ENCODE data around the gene FN3K.

FN3K gene

DNA sequence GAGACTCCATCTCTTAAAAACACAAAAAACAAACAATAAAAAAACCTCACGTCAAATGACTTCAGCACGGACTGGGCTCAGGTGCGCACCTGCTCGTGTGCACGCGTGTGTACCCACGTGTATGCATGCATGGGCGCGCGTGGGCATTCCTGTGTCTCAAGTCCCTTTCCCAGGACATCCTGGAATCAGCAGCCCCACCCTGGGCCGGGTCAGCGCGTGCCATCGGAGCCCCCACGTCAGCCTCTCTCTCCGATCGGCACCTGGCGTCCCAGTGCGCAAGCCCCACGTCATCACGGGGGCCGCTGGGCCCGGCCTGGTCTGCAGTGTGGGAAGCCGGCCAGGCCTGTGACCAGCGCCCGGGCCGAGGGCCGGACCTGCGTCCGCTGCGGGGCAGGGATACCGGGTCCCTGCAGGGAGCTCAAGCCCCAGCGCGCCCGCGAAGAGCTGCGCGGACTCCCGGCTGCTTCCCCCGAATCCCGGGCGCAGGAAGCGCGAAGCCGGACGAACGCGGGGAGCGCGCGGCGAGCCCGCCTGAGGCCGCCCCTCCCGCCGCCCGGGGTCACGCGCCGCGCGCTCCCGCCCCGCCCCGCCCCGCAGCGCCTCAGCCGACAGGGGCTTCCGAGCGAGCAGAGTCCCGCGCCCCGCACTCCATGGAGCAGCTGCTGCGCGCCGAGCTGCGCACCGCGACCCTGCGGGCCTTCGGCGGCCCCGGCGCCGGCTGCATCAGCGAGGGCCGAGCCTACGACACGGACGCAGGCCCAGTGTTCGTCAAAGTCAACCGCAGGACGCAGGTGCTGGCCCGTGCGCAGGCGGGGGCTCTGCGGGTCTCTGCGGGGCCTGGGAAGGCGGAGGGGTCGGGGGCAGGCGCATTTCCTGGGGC is at the start of gene FN3K:
Gene FN3K (plus strand): TSS at position 629 of the 880 bp plus-strand sequence. CDS start 22 bp downstream, at position 651.
- DNase-seq (ENCODE audit: low read depth in 3 of 3): peak in 1 of 3 experiments; percentile 30

- no peak for DNase-seq (ENCODE audit: low read depth in 3 of 3)
Observed at GRCh38 chr17:82686366-82687324, 48.8 kb upstream of the FN3K start.

DNA sequence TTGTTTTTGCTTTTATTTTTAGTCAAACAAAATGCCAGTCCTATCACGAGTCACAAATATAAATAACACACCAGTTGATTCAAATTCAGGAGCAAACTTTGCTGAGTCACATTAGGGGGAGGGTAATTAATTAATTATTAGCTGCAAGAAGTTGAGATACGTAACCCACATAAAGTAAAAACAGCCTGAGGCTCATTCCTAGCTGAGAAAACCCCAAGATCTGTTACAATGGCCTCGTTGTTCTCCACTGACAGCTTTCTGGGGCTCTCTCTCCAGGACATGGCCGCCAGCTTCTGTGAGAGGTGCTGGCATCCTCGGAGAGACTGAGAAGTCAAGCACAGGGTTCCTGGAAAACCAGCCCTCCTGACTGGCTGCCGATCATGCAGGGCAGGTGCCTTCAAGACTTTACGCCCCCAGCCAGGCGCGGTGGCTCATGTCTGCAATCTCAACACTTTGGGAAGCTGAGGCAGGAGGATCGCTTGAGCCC is 48.0 kb upstream of the FN3K start:
- DNase-seq (ENCODE audit: low read depth in 3 of 3): no peak

GRCh38 chr17:82687871-82688270 is 47.5 kb upstream of the FN3K start:
- no peak for DNase-seq (ENCODE audit: low read depth in 3 of 3)

DNA sequence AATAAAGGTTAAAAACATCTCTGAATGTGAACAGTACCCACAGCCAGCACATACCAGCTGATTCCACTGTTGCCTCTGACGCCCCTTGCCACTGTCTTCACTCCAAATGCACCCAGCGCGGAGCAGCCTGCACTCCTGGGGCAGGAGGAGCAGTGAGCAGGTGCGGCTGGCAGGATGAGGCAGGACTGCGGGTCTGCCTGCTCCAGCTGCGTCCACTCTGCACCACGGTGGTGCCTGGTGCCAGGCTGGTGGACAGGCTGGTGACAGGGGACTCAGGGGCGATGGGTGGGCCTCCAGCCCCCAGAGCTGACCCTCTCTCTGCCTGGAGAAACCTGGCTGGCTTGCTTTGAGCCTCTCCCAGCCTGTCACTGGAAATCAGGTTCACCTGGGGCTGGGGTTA is 46.3 kb upstream of the FN3K start:
- no peak for DNase-seq (ENCODE audit: low read depth in 3 of 3)

GRCh38 chr17:82690786-82691489 is 44.5 kb upstream of the FN3K start:
- no peak for DNase-seq (ENCODE audit: low read depth in 3 of 3)

DNA sequence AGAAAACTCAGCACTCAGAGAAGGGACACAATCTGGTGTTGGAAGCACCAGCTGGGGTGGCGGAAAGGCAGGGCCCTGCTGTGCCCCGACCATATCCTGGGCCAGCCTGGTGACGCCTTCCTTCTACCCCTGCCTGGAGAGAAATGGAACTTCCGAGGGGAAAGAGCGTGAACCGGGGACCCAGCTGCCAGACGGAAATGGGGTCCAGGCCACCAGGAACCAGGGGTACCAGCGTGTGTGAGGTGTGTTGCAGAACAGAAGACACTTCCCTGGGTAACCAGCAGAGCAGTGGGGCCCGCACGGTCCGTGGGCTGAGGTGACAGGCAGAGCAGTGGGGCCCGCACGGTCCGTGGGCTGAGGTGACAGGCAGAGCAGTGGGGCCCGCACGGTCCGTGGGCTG is 43.7 kb upstream of the FN3K start:
- no peak for DNase-seq (ENCODE audit: low read depth in 3 of 3)

DNA sequence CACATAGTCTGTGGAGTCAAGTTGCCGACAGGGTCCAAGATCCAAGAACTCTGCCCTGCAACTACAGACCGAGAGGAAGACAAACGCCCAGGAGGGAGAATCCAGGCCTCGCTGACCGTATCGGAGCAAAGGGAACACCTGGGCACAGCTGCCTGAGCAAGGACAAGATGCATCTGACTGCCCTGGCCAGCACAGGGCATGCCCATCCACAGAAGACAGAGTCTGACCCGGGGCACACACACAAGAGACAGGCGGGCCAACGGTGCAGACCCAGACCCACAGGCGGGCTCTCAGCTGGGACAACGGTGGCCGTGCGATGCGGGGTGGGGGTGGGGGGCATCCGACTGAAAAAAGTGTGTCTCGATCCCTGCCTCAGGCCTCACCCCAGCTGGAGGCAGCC is 43.1 kb upstream of the FN3K start:
- no peak for DNase-seq (ENCODE audit: low read depth in 3 of 3)

GRCh38 chr17:82693168-82693867 is 42.1 kb upstream of the FN3K start:
- no peak for DNase-seq (ENCODE audit: low read depth in 3 of 3)

DNA sequence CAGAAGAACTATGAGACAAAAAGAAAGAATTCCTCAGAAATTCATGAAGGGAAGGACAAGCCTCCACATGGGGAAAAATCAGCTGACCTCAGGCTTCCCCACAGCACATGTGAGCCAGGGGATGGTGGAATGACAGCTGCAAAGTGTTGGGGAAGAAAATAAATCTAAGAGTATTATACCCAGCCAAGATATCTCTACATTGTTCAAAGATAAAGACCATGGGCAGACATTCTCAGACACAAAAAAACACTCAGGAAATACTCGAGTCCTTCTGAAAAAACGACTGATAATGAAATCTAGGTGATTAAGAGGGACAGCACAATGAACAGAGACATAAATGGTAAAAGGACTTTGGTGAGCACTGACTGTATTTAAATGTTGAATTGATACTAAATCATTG is 40.8 kb upstream of the FN3K start:
- DNase-seq (ENCODE audit: low read depth in 3 of 3): no peak

DNA sequence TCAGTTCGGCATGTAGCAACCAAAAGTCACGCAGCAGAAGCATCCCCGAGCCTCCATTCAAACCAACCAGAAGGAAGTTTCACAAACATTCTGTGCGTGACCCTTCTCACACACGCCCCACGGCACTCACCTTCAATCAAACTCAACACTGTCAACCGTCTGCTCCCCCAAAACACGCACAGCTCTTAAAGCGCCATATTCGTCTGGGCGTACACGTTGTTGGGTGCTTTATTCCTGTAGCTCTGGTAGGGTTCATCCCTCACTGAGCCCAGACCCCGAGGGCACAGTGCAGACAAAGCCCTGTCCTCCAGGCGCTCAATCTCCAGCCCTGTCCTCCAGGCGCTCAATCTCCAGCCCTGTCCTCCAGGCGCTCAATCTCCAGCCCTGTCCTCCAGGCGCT is 39.2 kb upstream of the FN3K start:
- DNase-seq (ENCODE audit: low read depth in 3 of 3): no peak

GRCh38 chr17:82696916-82697807 is 38.3 kb upstream of the FN3K start:
- peak in 1 of 3 experiments; percentile 25 for DNase-seq (ENCODE audit: low read depth in 3 of 3)

GRCh38 chr17:82697808-82698064 is 37.7 kb upstream of the FN3K start:
- no peak for DNase-seq (ENCODE audit: low read depth in 3 of 3)

- DNase-seq (ENCODE audit: low read depth in 3 of 3): peak; percentile 96 to 99 (median 98)
Observed at GRCh38 chr17:82698065-82698973, 37.1 kb upstream of the FN3K start, which contains the start of gene RAB40B. Gene RAB40B (minus strand): TSS chr17:82698698. CDS start chr17:82698596, 102 bp downstream.

DNA sequence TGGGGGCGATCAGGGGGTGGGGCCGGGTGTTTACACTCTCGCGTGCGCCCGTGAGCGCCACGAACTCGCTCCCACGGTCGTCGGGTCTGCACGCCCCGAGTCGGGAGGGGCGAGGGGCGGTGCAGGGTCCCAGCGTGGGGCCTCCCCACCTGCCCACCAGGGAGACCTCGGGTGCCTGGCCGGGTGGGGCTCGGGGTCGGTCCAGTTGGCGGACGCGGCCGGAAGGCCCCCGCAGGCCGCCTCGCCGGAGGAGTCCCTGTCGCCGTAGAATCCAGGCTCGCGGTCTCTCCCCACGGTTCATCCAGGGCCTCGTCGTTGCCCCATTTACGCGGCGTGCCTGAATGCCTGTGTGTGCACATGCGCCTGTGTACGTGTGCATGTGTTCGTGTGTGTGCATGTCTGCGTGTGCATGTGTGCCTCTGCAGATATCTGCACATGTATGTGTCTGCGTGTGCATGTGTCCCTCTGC is 36.4 kb upstream of the FN3K start:
- DNase-seq (ENCODE audit: low read depth in 3 of 3): no peak

DNA sequence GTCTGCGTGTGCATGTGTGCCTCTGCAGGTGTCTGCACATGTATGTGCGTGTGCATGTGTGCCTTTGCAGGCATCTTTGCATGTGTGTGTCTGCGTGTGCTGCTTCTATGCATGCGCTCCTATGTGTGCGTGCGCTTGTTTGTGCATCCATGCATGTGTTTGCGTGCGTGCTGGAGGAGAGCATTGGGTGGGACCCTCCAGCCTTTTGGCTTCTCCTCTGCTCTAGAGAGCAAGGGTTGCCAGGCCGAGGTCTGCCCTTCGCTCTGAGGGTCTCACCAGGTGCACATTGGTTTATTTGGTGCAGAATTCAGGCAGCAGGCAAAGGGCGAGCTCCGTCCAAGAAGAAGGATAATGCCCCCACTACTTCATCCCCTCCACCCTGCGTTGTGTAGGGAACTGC is 35.9 kb upstream of the FN3K start:
- DNase-seq (ENCODE audit: low read depth in 3 of 3): no peak

- no peak for DNase-seq (ENCODE audit: low read depth in 3 of 3)
Observed at GRCh38 chr17:82702231-82702927, 33.0 kb upstream of the FN3K start.

DNA sequence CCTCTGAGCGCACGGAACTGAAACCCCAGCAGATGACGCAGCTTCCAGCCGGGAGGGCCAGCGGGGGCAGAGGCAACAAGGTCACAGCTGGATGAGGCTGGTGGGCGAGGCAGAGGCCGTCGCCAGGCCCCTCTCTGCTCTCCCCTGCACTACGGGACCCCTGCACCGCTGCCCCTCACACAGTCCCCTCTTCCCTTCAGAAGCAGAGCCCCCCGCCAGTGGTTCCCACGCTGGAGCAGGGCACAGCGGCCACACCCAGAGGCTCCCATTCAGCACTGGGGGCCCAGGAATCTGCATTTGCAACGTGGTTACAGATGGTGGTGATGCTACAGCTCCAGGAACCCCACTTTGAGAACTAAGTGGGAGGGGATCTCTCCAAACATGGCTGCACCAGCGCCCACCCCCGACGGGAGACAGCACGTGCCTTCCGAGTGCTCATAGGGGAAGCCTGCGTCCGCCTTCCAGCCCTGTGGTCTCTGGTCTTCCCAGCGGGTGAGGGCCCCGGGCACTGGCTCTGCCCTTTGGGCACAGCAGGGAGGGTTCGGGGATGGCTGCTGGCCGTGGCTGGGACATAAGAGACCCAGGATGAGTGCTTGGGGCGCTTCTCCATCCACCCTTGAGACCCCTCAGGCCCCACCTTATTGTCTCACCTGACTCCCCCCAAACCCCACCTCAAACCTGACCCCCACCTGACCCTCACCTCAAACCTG is 32.2 kb upstream of the FN3K start:
- no peak for DNase-seq (ENCODE audit: low read depth in 3 of 3)
